Measurements from ENCODE around the gene CLMP.

CLMP gene

GRCh38 chr11:123228496-123229163 is 33.6 kb upstream of the CLMP start:
- ChIA-PET POLR2A (no interaction called here), CTCF (interaction anchor here (0.6 to 0.8 kb wide), 3 partner anchors 10 to 125 kb away, joined by 3 to 9 read pairs (median 5); no protein-coding TSS in a partner anchor)
- no peak overlapping the region for H3K4me3 ChIP-seq (ENCODE audit: low read depth, low read length)
- H3K9me3 ChIP-seq (ENCODE audit: control insufficient read depth, insufficient read depth, low read depth, low read length): no peaks in the 10 kb centered on the region
- no peak overlapping the region for H3K27ac ChIP-seq (ENCODE audit: extremely low read depth, low read depth, low read length)
- TF ChIP-seq ZNF155 (tag by site-specific recombination; IDR thresholded peaks at IDR 0.05) (no peak), ZNF132 (tag by site-specific recombination; IDR thresholded peaks at IDR 0.05; ENCODE audit: borderline replicate concordance) (no peak), ZNF792 (tag by site-specific recombination; IDR thresholded peaks at IDR 0.05) (no peak), ZFP41 (tag by site-specific recombination; IDR thresholded peaks at IDR 0.05; ENCODE audit: borderline replicate concordance) (no peak), KLF1 (tag by site-specific recombination; IDR thresholded peaks at IDR 0.05) (no peak), ZNF214 (tag by site-specific recombination; IDR thresholded peaks at IDR 0.05; ENCODE audit: borderline replicate concordance) (no peak)
- no peaks in the 10 kb centered on the region for H3K36me3 ChIP-seq (ENCODE audit: control insufficient read depth in 2 of 2, insufficient read depth in 1 of 2, low read length in 2 of 2)
- no peaks in the 10 kb centered on the region for H3K4me1 ChIP-seq (ENCODE audit: control insufficient read depth, insufficient read depth, low read length)

DNA sequence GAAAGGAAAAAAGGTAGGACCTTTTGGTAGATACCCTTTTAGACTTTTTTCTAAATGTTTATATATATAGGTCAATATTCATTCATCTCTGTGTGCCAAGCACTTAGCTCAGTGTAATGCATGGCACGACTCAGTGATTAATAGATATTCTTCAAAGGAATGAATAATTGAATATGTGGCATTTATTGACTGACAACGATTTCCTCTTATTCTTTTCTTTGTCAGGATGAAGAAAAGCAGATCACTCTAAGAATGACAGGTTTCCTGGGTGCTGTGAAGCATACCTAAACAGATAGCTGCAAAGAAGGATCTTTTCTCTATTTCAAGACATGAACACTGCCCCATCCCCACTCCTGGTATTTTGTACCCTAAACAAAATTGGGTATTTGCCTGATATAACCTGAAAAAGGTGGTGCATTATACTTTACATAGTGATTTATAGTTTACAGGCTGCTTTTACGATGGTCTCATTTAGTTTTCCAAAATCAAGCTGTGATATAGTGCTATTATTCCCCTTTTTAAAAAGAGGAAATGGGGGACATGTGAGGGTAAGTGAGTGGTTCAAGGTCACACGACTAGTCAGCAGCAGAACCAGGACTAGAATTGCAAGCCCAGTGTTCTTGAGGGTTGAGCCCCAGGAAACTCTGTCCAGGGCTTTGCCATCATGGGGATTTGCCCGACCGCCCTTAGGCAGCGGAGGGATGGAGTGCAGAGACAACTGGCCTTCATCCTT is 32.9 kb upstream of the CLMP start:
- Histone ChIP-seq H3K9me3 (ENCODE audit: control insufficient read depth, insufficient read depth, low read depth, low read length) (no peaks in the 10 kb centered on the region), H3K27ac (ENCODE audit: extremely low read depth, low read depth, low read length) (no peak overlapping the region), H3K36me3 (ENCODE audit: control insufficient read depth in 2 of 2, insufficient read depth in 1 of 2, low read length in 2 of 2) (no peaks in the 10 kb centered on the region), H3K4me1 (ENCODE audit: control insufficient read depth, insufficient read depth, low read length) (no peaks in the 10 kb centered on the region), H3K4me3 (ENCODE audit: low read depth, low read length) (no peak overlapping the region)
- POLR2A ChIA-PET: no interaction called here
- TF ChIP-seq BCL11A (tag by site-specific recombination; IDR thresholded peaks at IDR 0.05; ENCODE audit: low read depth): no peak
- no peak for TF ChIP-seq RBAK (tag by site-specific recombination; IDR thresholded peaks at IDR 0.05)
- TF ChIP-seq ZNF16 (tag by site-specific recombination; IDR thresholded peaks at IDR 0.05; ENCODE audit: low read depth): no peak
- TF ChIP-seq, protein P1, sequence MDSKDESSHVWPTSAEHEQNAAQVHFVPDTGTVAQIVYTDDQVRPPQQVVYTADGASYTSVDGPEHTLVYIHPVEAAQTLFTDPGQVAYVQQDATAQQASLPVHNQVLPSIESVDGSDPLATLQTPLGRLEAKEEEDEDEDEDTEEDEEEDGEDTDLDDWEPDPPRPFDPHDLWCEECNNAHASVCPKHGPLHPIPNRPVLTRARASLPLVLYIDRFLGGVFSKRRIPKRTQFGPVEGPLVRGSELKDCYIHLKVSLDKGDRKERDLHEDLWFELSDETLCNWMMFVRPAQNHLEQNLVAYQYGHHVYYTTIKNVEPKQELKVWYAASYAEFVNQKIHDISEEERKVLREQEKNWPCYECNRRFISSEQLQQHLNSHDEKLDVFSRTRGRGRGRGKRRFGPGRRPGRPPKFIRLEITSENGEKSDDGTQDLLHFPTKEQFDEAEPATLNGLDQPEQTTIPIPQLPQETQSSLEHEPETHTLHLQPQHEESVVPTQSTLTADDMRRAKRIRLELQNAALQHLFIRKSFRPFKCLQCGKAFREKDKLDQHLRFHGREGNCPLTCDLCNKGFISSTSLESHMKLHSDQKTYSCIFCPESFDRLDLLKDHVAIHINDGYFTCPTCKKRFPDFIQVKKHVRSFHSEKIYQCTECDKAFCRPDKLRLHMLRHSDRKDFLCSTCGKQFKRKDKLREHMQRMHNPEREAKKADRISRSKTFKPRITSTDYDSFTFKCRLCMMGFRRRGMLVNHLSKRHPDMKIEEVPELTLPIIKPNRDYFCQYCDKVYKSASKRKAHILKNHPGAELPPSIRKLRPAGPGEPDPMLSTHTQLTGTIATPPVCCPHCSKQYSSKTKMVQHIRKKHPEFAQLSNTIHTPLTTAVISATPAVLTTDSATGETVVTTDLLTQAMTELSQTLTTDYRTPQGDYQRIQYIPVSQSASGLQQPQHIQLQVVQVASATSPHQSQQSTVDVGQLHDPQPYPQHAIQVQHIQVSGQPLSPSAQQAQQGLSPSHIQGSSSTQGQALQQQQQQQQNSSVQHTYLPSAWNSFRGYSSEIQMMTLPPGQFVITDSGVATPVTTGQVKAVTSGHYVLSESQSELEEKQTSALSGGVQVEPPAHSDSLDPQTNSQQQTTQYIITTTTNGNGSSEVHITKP (tag by site-specific recombination; IDR thresholded peaks at IDR 0.05): no peak
- TF ChIP-seq ZNF530 (tag by site-specific recombination; IDR thresholded peaks at IDR 0.05; ENCODE audit: low read depth): no peak
- no peak for TF ChIP-seq HIC1 (tag by site-specific recombination; IDR thresholded peaks at IDR 0.05)
- no peak for TF ChIP-seq ZNF792 (tag by site-specific recombination; IDR thresholded peaks at IDR 0.05)
- CTCF ChIA-PET: interaction anchor here (0.7 to 0.8 kb wide), 2 partner anchors 10 to 35 kb away, joined by 3 read pairs; no protein-coding TSS in a partner anchor

DNA sequence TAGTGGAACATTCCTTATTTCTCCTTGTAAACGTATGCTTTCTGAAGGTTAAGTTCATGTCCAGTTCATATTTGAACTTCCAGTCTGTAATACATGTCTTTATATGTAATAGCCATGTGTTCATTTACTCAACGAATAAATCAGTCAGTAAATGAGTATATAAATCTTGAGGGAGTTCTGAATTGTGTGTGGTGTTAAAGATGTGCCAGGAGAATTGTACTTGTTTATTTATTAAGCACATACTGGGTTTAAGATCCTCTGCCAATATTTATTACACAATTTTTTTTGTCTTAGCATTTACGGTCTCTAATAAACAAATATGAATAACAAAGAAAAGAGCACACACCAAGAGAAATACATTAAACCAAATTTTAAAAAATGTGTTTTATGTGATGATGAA is 26.5 kb upstream of the CLMP start:
- ChIA-PET POLR2A (no interaction called here), CTCF (interaction anchor here (1.2 kb wide), 1 partner anchor 26 kb away, joined by 5 read pairs; no protein-coding TSS in a partner anchor)
- no peak overlapping the region for H3K27ac ChIP-seq (ENCODE audit: extremely low read depth, low read depth, low read length)
- no peak overlapping the region for H3K4me3 ChIP-seq (ENCODE audit: low read depth, low read length)
- no peaks in the 10 kb centered on the region for H3K9me3 ChIP-seq (ENCODE audit: control insufficient read depth, insufficient read depth, low read depth, low read length)
- no peaks in the 10 kb centered on the region; the same call in 1 of the 2 replicates for H3K4me1 ChIP-seq (ENCODE audit: control insufficient read depth, insufficient read depth, low read length)
- no peaks in the 10 kb centered on the region for H3K36me3 ChIP-seq (ENCODE audit: control insufficient read depth in 2 of 2, insufficient read depth in 1 of 2, low read length in 2 of 2)
- no peak for TF ChIP-seq ZNF555 (tag by site-specific recombination; conservative IDR thresholded peaks at IDR 0.05)
- TF ChIP-seq, protein P2, sequence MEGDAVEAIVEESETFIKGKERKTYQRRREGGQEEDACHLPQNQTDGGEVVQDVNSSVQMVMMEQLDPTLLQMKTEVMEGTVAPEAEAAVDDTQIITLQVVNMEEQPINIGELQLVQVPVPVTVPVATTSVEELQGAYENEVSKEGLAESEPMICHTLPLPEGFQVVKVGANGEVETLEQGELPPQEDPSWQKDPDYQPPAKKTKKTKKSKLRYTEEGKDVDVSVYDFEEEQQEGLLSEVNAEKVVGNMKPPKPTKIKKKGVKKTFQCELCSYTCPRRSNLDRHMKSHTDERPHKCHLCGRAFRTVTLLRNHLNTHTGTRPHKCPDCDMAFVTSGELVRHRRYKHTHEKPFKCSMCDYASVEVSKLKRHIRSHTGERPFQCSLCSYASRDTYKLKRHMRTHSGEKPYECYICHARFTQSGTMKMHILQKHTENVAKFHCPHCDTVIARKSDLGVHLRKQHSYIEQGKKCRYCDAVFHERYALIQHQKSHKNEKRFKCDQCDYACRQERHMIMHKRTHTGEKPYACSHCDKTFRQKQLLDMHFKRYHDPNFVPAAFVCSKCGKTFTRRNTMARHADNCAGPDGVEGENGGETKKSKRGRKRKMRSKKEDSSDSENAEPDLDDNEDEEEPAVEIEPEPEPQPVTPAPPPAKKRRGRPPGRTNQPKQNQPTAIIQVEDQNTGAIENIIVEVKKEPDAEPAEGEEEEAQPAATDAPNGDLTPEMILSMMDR (tag by site-specific recombination; IDR thresholded peaks at IDR 0.05): no peak
- no peak for TF ChIP-seq ZNF292 (tag by site-specific recombination; IDR thresholded peaks at IDR 0.05; ENCODE audit: borderline replicate concordance, low read depth)
- no peak for TF ChIP-seq ZBTB48 (tag by site-specific recombination; IDR thresholded peaks at IDR 0.05)
- no peak for TF ChIP-seq ZNF792 (tag by site-specific recombination; IDR thresholded peaks at IDR 0.05)
- no peak for TF ChIP-seq ZSCAN16 (tag by site-specific recombination; IDR thresholded peaks at IDR 0.05)
- no peak for TF ChIP-seq GLI2 (tag by site-specific recombination; IDR thresholded peaks at IDR 0.05; ENCODE audit: borderline replicate concordance, low read depth)
